AG10803 (cell line): ENCODE measurements around the gene KRABD2.

Experiments used
- DNase-seq: peaks from one replicate; pipeline ENCODE4 v3.0.0; 2010; ENCODE audit warnings: low read depth
- H3K4me3 ChIP-seq: 2 replicates; pipeline ENCODE4 v1.5.1; 2011; ENCODE audit warnings: mild to moderate bottlenecking, low read length, control low read depth
- CTCF ChIP-seq: conservative IDR thresholded peaks from 2 replicates; pipeline ENCODE4 v1.5.1; 2011; ENCODE audit warnings: mild to moderate bottlenecking, low read length, control low read depth, inconsistent platforms

The KRABD2 gene

DNA sequence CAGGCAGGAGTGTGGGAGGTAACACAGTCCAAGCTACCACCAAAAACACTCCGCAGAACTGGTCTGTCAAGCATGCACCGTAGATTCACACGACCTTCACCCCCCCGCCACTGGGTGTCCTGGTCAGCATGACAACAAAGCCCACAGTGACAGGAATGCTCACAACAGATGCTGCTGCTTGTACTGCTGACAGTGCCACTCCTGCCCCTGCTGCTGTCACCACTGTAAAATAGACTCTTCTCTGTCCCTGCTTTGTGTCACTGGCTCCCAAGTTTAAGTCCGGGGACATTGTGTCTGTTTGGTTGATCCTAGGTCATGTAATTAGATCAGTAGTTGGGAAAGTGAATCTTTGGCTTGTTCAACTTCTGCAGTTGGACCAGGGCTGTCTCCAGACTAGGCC is 43.8 kb downstream of the KRABD2 start:
- H3K4me3 ChIP-seq: no peak overlapping the region
- no peak for DNase-seq
- no peak for TF ChIP-seq CTCF

- H3K4me3 ChIP-seq: no peak overlapping the region
- no peak for TF ChIP-seq CTCF
- DNase-seq: no peak
These were observed 44.4 kb downstream of the KRABD2 start for GRCh38 chr17:8332128-8332527.

DNA sequence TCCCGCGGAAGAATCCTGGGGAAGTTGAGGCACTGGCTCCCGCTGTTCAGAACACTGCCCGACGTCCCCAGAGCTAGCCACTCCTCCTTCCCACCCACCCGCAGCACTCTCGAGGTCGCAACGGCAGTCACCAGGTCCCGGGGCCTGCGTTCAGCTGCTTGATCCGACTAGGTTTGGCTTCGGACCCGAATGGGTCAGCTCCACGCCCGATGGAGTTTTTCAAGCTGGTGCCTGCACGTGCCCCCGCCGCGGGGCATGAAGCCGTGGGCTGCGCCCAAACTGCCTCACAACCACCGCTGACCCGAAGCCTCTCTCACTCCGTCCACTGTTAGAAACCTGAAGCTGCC is 49.2 kb downstream of the KRABD2 start:
- H3K4me3 ChIP-seq: peak overlapping the region; percentile 52
- no peak for DNase-seq
- no peak for TF ChIP-seq CTCF
